ENCODE measurements around the gene NDUFV1.
"Not testable (repeated sequence)": the region's sequence is repeated elsewhere in the genome, so short reads cannot be mapped to it uniquely, and the experiment has no call there.

GRCh38 chr11:67563705-67564114 is 43.0 kb upstream of the NDUFV1 start:
- TF ChIP-seq POLR2AphosphoS5, POLR2A, POU2F2, SPI1 (IDR thresholded peaks at IDR 0.05; ENCODE audit: low read depth, low read length): not testable (repeated sequence)

Measured in GM12891 (cell line).